GM10266 (cell line): ENCODE data around the gene SYDE1.
A peak's percentile ranks its signal among the peaks of the same experiment; 100 is the strongest.
"Not testable (repeated sequence)": the region's sequence is repeated elsewhere in the genome, so short reads cannot be mapped to it uniquely, and the experiment has no call there.

Experiments used
- DNase-seq: peaks from one replicate; pipeline ENCODE4 v3.0.0; 2012; ENCODE audit errors: extremely low spot score
- CTCF ChIP-seq: IDR thresholded peaks from 2 replicates; pipeline ENCODE4 v1.5.1; 2012; ENCODE audit warnings: mild to moderate bottlenecking, low read depth; ENCODE audit not compliant: control insufficient read depth, insufficient read depth; ENCODE audit errors: missing control alignments

Gene SYDE1

GRCh38 chr19:15107061-15108010 is at the start of gene SYDE1:
Gene SYDE1, plus strand, starts transcription at chr19:15107401. Its CDS starts 33 bp downstream, at chr19:15107434.
- DNase-seq = peak; percentile 54

GRCh38 chr19:15062036-15062435 is 45.2 kb upstream of the SYDE1 start:
- TF ChIP-seq CTCF = no peak
- no peak for DNase-seq

More at GRCh38 chr19:15107061-15108010, at the start of gene SYDE1:
- TF ChIP-seq CTCF = no peak

- not testable (repeated sequence) for DNase-seq
Measured at GRCh38 chr19:15070386-15070785, 36.8 kb upstream of the SYDE1 start.

GRCh38 chr19:15072930-15073647 is 34.1 kb upstream of the SYDE1 start:
- no peak for DNase-seq
- TF ChIP-seq CTCF = no peak

GRCh38 chr19:15074371-15074770 is 32.8 kb upstream of the SYDE1 start:
- TF ChIP-seq CTCF = no peak
- no peak for DNase-seq

GRCh38 chr19:15075806-15076205 is 31.4 kb upstream of the SYDE1 start:
- DNase-seq = no peak
- TF ChIP-seq CTCF = no peak

- not testable (repeated sequence) for DNase-seq
Measured at GRCh38 chr19:15080002-15080401, 27.2 kb upstream of the SYDE1 start.

- no peak for TF ChIP-seq CTCF
- no peak for DNase-seq
Measured at GRCh38 chr19:15081911-15082310, 25.3 kb upstream of the SYDE1 start, which contains the start of gene OR1I1. Gene OR1I1, plus strand, starts transcription at chr19:15082211. Its CDS starts 4,855 bp downstream, at chr19:15087066.
